GM19467 (cell line): ENCODE results near the gene SCRT2.

Source experiments
- ATAC-seq: cut with Tn5 transposase; IDR thresholded peaks from one replicate; pipeline ENCODE4 v1.9.1; 2021; ENCODE audit warnings: mild to moderate bottlenecking, moderate library complexity; ENCODE audit not compliant: unreplicated experiment

SCRT2 gene

DNA sequence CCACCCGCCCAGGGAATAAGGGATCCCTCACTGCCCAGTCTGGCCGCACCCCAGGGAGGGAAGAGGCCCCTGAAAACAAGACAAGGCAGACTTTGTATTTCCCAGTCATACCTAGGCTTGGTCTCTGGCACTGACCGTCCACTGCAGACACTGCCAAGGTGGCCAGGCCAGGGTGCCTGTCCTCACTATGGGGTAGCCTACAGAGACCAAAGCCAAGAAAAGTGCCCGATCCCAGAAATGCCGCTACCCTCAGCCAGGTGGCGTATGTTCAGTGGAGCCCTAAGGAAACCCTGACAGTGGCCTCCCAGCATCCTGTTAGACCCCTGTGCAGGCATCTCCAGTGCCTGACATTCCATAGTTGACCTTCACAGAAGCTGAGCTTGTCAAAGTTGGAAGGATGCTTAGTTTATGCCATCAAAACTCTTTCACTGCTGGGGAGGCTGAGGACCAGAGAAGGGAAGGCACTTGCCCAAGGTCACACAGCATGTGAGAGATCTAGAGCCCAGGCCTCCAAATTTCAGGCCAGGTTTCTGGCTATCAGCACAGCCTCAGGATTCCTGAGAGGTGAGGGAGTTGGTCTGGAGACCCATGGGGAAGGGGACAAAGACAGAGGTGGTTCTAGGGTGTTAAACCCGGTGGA lies 2.5 kb downstream of the SCRT2 start:
- no peak for ATAC-seq

GRCh38 chr20:671252-672030 lies 4.2 kb downstream of the SCRT2 start:
- ATAC-seq: no peak

- no peak for ATAC-seq
Observed at GRCh38 chr20:669573-669972, 6.0 kb downstream of the SCRT2 start.

DNA sequence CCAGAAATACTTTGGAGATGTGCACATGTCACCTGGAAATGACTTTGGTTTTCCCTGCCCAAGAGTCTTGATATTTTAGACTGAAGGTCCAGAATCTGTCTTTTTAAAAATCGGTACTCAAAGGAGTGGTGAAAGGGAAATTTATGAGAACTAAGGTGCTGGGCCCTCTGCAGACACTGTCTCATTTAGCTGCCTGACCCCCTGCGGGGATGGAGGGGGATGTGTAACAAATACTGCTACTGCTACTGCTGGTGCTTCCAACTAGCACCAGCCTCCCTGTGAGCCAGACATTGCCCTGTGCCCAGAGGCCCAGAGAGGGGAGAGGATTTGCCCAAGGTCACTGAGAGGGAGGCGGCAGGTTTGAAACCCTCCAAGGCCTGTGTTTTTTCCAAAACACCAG lies 7.0 kb downstream of the SCRT2 start:
- ATAC-seq: no peak

DNA sequence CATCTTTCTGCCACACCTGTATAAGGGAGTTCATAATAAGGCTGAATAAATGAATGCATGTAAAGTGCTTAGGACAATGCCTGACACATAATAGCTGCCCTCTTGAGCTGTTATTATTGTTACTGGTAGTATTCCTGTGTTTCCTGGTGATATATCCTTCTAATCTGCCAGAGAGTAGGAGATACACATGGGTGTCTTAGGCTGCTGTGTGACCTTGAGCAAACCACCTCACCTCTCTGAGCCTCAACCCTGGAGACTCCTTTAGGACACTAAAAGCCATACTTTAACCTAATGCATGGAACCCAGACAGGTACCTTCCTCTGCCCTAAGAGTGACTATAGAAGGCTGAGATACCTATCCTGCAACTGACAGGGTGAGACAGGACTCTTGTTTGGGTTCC lies 7.6 kb downstream of the SCRT2 start:
- ATAC-seq: no peak

DNA sequence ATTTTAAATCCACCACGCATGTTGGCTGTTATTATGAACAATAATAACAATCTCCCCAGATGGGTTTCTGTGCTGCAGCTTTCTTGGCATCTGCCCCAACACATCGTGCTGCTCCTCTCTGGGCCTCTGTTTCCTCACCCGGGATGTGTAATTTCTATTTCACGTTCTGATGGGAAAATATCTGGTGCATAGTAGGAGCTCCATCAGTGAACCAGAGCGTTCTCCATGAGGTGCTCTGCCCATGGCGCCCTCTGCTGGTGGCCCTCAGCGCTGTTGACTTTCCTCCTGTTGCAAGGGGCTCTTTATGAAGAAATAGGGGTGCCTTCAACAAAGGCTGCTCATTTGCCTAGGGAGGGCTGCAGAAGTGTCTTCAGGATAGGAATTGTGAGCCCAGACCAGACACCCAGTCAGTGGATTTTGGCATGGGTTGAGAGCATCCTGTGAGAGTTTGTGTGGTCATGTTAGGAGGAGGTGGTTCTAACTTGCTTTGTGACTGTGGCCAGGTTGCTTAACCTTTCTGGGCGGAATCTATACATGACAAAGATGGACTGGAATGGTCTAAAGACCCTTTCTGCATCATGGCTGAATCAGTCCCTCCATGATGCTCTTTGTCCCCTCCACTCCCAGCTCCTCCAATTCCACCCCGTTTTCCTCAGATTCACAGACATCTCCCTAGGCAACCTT lies 8.1 kb downstream of the SCRT2 start:
- no peak for ATAC-seq

DNA sequence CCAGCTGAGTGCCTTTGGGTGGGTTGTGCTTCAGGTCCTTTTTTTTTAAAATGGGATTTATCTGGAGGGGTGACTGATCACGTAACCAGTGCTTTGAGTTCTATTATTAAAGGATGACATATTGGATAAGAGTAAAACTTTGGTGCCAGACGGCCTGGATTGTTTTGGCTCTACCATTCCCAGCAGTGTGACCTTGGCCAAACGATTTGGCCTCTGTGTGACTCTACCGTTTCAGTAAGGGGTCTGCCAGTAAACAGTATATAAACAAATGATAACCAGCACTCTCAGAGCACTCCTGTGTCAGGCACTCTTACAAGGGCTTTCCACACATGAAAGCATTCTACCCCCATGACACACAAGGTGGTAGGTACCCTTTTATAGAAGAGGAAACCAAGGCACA lies 8.7 kb downstream of the SCRT2 start:
- no peak for ATAC-seq

GRCh38 chr20:665276-665675 lies 10.3 kb downstream of the SCRT2 start:
- ATAC-seq: no peak

GRCh38 chr20:664576-664975 lies 11.0 kb downstream of the SCRT2 start:
- ATAC-seq: no peak

DNA sequence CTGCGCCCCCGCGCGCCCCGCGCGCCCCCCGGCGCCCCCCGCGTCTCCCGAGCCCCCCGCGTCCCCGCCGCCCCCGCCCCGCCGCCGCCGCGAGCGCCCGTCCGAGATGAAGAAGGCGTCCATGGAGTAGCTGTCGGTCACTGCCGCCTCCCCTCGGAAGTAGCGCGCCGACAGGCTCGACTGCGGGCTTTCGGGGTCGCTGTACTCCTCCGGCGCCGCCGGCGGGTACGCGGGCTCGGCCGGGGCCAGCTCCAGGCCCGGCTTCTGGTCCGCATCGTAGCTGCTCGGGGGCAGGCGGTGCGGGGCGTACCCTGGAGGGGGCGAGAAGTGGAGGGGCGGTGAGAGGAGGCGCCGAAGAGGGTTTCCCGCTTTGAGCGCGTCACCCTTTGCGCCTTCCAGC lies 11.5 kb downstream of the SCRT2 start:
- no peak for ATAC-seq

GRCh38 chr20:663315-664090 lies 12.1 kb downstream of the SCRT2 start:
- no peak for ATAC-seq

DNA sequence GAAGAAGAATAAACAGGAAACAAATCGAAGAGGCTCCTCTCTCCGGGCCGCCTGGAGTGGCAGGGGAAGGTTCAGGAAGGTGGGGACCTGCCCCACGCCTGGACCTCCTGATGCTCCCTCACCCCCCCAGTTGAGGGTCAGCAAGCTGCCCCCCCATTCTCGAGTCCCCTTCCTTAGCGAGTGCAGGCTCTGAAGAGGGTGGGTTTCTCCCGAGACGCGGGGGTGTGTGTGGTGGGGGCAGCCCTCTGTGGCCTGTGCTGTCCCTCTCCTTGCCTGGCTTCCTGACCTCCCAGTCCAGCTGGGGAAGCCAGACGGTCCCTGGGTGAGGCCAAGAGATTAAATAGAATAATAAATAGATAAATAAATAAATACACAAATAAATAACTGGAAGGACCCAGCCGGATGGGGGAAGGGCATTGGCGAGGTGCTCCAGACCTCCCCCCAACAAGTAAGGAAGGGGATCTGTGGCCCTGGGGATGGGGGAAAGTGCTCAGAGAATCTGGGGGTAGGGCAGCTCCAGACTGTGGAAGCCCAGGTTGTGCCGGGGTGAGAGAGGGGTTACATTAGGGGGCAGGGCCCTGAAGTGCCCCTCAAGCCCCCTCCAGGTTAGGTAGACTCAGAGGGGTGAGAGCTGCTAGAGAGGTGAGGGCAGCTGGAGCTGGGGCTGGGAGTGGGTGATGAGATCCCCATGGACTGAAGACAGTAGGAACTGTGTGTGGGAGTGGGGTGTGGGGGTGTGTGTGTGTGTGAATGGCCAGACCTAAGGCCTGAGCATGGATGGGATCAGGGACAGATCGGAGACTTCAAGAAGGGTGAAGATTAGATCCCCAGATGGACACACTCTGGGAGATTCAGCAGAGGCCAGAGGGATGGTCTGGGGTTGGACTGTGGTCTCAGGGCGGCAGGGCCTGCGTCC lies 13.1 kb downstream of the SCRT2 start:
- ATAC-seq: no peak

DNA sequence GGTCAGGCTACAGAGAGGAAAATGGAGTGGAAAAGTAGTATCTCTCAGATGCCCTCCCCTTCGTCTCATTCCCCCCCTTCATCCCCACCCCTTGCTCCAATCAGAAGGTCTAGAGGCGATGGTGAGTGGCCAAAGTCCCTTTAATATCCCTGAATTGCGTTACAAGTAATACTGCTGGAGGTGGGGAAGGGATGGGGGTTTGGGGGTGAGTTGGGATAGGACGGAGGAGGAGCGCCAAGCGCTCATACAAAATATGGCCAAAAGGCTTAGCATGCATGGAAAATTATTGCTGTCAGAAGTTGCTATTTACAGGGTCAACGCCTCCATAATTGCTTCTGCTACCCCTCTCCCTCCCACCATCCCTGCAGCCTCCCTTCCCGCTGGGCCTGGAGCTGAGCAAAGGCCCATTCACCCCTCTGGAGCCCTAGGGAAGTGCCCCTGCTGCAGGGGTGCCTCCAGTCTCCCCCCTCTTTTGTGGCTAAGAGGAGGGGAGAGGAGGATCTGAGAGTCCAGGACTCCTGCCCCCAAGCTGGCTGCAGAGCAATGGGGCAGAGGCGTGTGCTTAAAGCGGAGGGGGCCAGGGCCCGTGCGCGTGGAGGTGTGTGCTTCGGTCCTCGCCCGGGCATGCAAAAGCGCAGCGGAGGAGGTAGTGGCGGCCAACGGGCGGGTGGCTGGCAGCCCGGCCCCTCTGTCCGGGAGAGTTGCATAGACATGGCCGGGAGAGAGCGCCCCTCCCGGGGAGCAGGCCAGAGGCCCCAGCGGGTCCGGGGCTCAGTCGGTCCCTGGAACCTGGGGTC lies 13.9 kb downstream of the SCRT2 start:
- ATAC-seq: no peak

GRCh38 chr20:658731-659291 lies 16.8 kb downstream of the SCRT2 start:
- no peak for ATAC-seq

DNA sequence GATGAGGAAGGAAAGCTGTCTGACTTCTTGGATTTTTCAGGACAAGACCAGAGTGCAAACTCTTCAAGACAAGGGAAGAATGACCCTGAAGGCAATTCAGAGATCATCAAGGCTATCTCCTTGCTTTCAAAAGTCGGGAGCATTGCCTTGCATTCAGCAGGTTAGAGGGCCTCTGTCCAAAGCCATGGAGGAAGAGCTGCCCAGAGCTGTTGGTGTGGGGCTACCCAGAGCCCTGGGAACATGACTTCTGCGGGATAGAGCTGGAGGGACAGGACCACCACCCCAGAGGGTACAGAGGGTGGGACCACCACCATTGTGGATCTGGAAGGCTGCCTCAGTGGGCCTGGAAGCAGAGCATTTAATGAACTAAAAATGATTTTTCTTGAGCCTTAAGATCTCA lies 17.4 kb downstream of the SCRT2 start:
- no peak for ATAC-seq

GRCh38 chr20:655726-656624 lies 19.6 kb downstream of the SCRT2 start:
- ATAC-seq: no peak

DNA sequence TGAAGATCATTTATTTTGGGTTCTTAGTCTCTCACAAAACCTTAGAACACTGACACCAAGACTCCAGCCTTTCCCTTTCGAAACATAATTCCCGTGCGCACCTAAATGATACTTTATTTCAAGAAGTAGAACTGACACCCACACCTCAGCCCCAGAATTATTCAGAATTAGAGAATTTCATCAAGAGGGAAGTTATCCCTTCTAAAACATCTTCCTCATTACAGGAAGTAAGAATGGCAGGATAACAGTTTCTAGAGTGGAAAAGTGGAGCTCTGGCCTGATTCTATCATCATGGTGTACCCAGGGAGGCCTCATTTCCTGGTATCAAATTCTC lies 21.2 kb downstream of the SCRT2 start:
- ATAC-seq: no peak
